Brain microvascular endothelial cell (primary cell): Measurements from ENCODE around the gene NDE1.
A peak's percentile ranks its signal among the peaks of the same experiment; 100 is the strongest.

Experiments used
- DNase-seq: peaks from one replicate; pipeline ENCODE4 v3.0.0-alpha.2; 2020
- H3K27ac ChIP-seq: fragments of 250-450 bp; sonication (Bioruptor Pico); 2 replicates; pipeline ENCODE4 v1.5.1; 2020; ENCODE audit warnings: mild to moderate bottlenecking, moderate library complexity
- H3K27me3 ChIP-seq: fragments of 250-450 bp; sonication (Bioruptor Pico); replicated peaks from 2 replicates; pipeline ENCODE4 v1.5.1; 2020; ENCODE audit warnings: mild to moderate bottlenecking
- H3K36me3 ChIP-seq: fragments of 250-450 bp; sonication (Bioruptor Pico); replicated peaks from 2 replicates; pipeline ENCODE4 v1.5.1; 2020; ENCODE audit warnings: mild to moderate bottlenecking
- H3K4me3 ChIP-seq: 2 replicates; pipeline ENCODE4 v1.5.1; 2011; ENCODE audit warnings: low read depth, mild to moderate bottlenecking, control low read depth, low read length, moderate library complexity
- CTCF ChIP-seq: IDR thresholded peaks from 2 replicates; pipeline ENCODE4 v1.5.1; 2011; ENCODE audit warnings: low read depth, mild to moderate bottlenecking, moderate library complexity, low read length, control low read depth, inconsistent platforms; ENCODE audit errors: missing control alignments
- in situ Hi-C: cut with HindIII; loops from 2 replicates; pipeline ENCODE4 v1.10.0; 2017; ENCODE audit warnings: low sequenced_read_pairs, low pct_ligation_motif_present

Gene NDE1

GRCh38 chr16:15618392-15618791, 31.7 kb upstream of the NDE1 start:
- Histone ChIP-seq H3K27ac (peak overlapping the region; percentile 14), H3K4me3 (no peak overlapping the region), H3K27me3 (no peaks in the 10 kb centered on the region), H3K36me3 (peaks cover 59% of the 10 kb centered on the region)
- TF ChIP-seq CTCF = no peak
- in situ Hi-C loops = no loop called here
- DNase-seq = peak; percentile 58

- no peaks in the 10 kb centered on the region for H3K27me3 ChIP-seq
- H3K36me3 ChIP-seq = peaks cover 63% of the 10 kb centered on the region
- in situ Hi-C loops = no loop called here
- H3K27ac ChIP-seq = no peak overlapping the region
- no peak overlapping the region for H3K4me3 ChIP-seq
- no peak for DNase-seq
- TF ChIP-seq CTCF = no peak
Observed at GRCh38 chr16:15620611-15621195, 29.3 kb upstream of the NDE1 start.

GRCh38 chr16:15621456-15621855, 28.6 kb upstream of the NDE1 start:
- peaks cover 57% of the 10 kb centered on the region for H3K36me3 ChIP-seq
- no peak for TF ChIP-seq CTCF
- no peak overlapping the region for H3K4me3 ChIP-seq
- no peaks in the 10 kb centered on the region for H3K27me3 ChIP-seq
- no peak for DNase-seq
- H3K27ac ChIP-seq = no peak overlapping the region
- in situ Hi-C loops = no loop called here

- TF ChIP-seq CTCF = no peak
- Histone ChIP-seq H3K4me3 (no peak overlapping the region), H3K27me3 (no peaks in the 10 kb centered on the region), H3K36me3 (peaks cover 53% of the 10 kb centered on the region), H3K27ac (no peak overlapping the region)
- DNase-seq = no peak
- in situ Hi-C loops = no loop called here
Observed at GRCh38 chr16:15621889-15622288, 28.2 kb upstream of the NDE1 start.

- peaks cover 33% of the 10 kb centered on the region for H3K36me3 ChIP-seq
- DNase-seq = no peak
- TF ChIP-seq CTCF = no peak
Observed at GRCh38 chr16:15631730-15632409, 18.2 kb upstream of the NDE1 start.

GRCh38 chr16:15635926-15636325, 14.1 kb upstream of the NDE1 start:
- H3K27ac ChIP-seq = no peak overlapping the region
- peaks cover 45% of the 10 kb centered on the region for H3K36me3 ChIP-seq
- DNase-seq = no peak
- no peaks in the 10 kb centered on the region for H3K27me3 ChIP-seq
- in situ Hi-C loops = no loop called here
- TF ChIP-seq CTCF = no peak
- H3K4me3 ChIP-seq = no peak overlapping the region

More at GRCh38 chr16:15631730-15632409, 18.2 kb upstream of the NDE1 start:
- Histone ChIP-seq H3K27ac (no peak overlapping the region), H3K4me3 (no peak overlapping the region), H3K27me3 (no peaks in the 10 kb centered on the region)
- in situ Hi-C loops = no loop called here
